HG03064 (cell line): Measurements from ENCODE around the gene ZBTB44.
A peak's percentile ranks its signal among the peaks of the same experiment; 100 is the strongest.
"Not testable (repeated sequence)": the region's sequence is repeated elsewhere in the genome, so short reads cannot be mapped to it uniquely, and the experiment has no call there.

Source experiments
- ATAC-seq: cut with Tn5 transposase; IDR thresholded peaks from one replicate; pipeline ENCODE4 v1.9.1; 2021; ENCODE audit warnings: low read depth; ENCODE audit not compliant: unreplicated experiment

ZBTB44 gene

GRCh38 chr11:130251763-130252162, 63.0 kb downstream of the ZBTB44 start:
- not testable (repeated sequence) for ATAC-seq

DNA sequence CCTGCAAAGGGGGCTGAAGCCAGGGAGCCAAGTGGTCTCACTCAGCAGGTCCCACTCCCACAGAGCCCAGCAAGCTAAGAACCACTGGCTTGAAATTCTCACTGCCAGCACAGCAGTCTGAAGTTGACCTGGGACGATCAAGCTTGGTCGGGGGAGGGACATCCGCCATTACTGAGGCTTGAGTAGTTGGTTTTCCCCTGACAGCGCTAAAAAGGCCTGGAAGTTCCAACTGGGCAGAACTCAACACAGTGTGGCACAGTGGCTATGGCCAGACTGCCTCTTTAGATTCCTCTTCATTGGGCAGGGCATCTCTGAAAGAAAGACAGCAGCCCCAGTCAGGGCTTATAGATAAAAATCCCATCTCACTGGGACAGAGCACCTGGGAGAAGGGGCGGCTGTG, 64.8 kb downstream of the ZBTB44 start:
- ATAC-seq, result not testable (repeated sequence)

DNA sequence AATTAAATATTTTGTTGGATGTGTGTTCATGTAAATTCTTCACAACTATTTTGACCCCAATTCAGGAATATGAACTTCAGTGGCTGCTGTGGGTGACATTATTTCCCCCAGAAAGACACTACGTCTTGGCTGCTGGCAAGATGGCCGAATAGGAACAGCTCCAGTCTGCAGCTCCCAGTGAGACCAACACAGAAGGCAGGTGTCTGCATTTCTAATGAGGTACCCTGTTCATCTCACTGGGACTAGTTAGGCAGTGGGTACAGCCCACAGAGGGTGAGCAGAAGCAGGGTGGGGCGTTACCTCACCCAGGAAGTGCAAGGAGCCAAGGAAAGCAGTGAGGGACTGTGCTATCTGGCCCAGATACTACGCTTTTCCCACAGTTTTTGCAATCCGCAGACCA, 65.3 kb downstream of the ZBTB44 start:
- ATAC-seq, result no peak

- ATAC-seq, result no peak
Observed at GRCh38 chr11:130247319-130247718, 67.4 kb downstream of the ZBTB44 start.

GRCh38 chr11:130246738-130247137, 68.0 kb downstream of the ZBTB44 start:
- ATAC-seq, result no peak

- no peak for ATAC-seq
Observed at GRCh38 chr11:130246270-130246669, 68.4 kb downstream of the ZBTB44 start.

- not testable (repeated sequence) for ATAC-seq
Observed at GRCh38 chr11:130245375-130245774, 69.3 kb downstream of the ZBTB44 start.

DNA sequence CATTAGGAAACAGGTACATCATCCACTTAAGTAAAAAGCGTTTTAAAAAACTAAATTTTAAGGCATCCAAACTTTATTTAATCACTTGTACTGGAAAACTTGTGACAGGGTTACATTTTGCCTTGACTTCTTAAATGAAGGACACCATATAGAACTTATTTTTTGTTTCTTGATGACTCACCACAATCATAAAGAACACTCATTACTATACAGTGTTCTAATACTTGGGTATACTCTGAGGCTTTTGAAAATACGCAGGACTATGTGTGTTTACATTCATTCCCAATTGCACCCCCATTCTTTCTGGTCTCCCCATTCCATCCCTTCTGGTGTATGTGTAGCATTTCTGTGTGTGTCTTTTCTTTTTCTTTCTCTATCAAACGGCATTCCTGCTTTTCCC, 69.9 kb downstream of the ZBTB44 start:
- no peak for ATAC-seq

DNA sequence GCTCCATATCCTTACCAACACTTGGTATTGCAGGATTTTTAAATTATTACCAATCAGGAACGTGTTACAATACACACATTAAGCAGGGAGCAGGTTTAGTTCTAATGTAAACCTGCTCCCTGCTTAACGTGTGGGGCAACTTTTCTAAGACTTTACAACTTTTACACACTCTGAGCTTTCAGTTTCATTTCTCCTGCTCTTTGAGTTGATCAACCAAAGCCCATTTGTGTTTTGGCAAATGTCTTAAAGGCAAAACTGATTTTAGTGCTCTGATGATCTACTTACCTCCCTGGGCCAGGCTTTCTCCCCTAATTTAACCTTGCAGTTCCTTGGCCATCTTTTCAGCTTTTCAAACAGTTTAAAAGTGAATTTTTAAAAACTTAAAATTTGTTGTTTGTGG, 70.9 kb downstream of the ZBTB44 start:
- peak; percentile 78 for ATAC-seq

- no peak for ATAC-seq
Observed at GRCh38 chr11:130241713-130242112, 73.0 kb downstream of the ZBTB44 start.

DNA sequence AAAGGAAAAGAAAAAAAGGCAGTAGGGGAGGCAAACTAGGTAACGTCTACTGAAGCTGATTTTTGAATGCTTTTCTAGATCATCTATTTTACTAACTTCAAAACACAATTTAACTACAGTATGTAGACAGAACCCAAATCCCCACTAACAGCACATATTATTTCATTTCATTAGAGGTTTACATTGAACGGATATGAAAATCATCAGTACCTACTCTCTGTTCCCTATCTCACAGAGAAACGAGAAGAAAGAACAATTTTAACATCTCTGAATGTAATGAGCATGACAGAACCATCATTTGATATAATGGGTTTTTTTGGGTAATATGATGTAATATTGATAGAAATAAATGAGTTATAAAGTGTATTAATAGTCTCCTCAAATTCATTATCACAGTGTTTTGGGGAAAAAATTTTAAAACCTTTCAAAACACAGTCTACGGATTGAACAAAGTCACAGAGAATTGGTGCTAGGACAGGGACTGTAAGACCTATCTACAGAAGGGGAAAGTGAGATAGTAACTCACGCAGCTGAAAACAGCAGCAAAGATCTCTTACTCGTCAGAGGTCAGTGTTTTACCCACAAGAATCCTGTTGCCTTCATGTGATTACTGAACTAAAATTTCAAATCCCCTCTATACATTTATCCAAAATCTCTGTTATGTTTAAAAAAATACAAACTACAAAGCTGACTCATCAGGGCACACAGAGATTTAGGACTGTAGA, 77.3 kb downstream of the ZBTB44 start:
- no peak for ATAC-seq

DNA sequence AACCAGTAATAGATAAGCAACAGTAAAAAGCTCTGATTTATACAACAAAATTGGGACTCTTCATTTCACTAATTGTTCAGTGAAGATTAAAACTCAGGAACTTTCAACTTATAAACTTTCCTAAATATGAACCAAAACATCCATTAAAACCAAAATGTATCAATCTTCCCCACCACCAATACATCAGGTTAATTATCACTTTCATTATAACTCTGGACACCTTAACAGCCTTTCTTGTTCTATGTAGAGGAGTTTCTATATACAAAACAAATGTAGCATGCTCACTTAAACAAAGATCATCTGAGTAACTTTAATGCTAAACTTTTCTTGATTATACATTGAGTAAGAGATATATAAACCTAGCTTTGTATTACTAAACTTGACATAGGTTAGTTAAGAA, 80.4 kb downstream of the ZBTB44 start:
- no peak for ATAC-seq

DNA sequence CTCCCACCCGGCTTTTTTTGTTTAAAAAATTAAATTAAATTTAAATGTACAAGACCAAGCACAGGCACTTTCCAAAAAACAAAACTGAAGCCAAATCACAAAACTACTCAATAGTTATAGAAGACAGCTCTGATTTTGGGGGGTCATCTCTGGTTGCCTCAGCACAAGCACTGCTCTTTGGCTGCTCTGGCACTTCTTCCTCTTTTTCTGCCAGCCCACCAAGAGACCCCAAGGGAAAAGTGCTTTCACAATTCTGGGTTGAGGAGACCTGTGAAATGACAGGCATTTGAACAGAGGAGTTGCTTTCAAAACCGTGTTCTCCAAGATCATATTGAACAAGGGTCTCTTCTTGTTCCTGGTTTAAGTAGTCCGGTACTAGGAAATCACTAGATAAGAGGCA, 80.8 kb downstream of the ZBTB44 start:
- not testable (repeated sequence) for ATAC-seq

GRCh38 chr11:130233486-130233885, 81.2 kb downstream of the ZBTB44 start:
- ATAC-seq, result not testable (repeated sequence)

DNA sequence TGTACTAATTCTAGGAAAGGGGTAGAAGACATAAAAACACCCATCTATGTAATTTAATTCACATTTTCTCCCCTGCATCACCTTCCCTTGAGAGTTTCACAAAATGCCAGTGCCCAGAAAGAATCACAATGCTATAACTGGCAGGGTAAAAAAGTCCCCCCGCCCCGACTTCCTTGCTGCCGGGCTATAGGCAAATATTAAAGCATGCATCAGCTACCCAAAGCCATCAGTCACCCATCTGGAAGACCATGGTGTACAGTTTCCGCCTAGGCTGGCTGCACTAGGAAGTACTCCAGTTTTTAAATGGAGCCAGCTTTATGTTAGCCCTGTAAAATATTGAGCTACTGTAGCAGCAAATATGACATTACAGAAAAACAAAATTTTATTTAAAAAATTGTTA, 87.3 kb downstream of the ZBTB44 start:
- ATAC-seq, result no peak

GRCh38 chr11:130223291-130223971, 91.3 kb downstream of the ZBTB44 start:
- ATAC-seq, result no peak

GRCh38 chr11:130220311-130221035, 94.2 kb downstream of the ZBTB44 start:
- no peak for ATAC-seq

GRCh38 chr11:130219148-130219547, 95.6 kb downstream of the ZBTB44 start:
- ATAC-seq, result no peak

DNA sequence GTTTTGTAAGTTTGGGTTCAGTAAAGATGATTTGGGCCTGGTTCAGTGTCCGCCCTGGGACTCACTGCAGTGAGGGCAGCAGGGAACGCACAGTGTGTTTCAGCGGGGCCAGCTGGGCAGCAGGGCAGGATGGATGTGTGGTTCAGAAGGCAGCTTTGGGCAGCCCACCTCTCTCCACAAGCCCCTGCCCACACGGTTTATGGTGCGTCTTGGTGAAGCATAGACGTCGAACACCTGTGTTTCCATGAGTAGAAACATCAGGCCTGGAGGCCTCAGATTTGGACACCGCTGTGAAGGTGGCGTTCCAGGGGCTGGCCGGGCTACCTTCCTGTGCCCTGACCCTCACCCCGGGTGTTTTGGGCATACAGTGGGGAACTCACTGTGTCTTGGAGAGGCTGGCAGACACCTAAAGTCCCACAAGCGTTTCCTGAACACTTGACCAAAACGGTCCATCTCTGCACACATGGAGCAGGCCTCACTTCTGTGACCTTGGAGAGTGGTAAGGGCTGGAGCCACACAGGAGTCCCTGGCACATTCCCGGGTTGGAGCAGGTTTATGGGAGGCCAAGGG, 96.1 kb downstream of the ZBTB44 start:
- no peak for ATAC-seq

GRCh38 chr11:130217133-130218031, 97.3 kb downstream of the ZBTB44 start:
- no peak for ATAC-seq
